Effector CD8-positive, alpha-beta T cell (primary cell): ENCODE measurements around the gene CNBD2.
"Not testable (repeated sequence)": the region's sequence is repeated elsewhere in the genome, so short reads cannot be mapped to it uniquely, and the experiment has no call there.

Source experiments
- DNase-seq: peaks from one replicate; lab custom pipeline; 2025; lab: John Stamatoyannopoulos, UW

Gene CNBD2

GRCh38 chr20:36063916-36064657 is 95.7 kb downstream of the CNBD2 start:
- no peak for DNase-seq

- DNase-seq: peak; percentile 90
Observed at GRCh38 chr20:36064658-36065426, 96.5 kb downstream of the CNBD2 start.

DNA sequence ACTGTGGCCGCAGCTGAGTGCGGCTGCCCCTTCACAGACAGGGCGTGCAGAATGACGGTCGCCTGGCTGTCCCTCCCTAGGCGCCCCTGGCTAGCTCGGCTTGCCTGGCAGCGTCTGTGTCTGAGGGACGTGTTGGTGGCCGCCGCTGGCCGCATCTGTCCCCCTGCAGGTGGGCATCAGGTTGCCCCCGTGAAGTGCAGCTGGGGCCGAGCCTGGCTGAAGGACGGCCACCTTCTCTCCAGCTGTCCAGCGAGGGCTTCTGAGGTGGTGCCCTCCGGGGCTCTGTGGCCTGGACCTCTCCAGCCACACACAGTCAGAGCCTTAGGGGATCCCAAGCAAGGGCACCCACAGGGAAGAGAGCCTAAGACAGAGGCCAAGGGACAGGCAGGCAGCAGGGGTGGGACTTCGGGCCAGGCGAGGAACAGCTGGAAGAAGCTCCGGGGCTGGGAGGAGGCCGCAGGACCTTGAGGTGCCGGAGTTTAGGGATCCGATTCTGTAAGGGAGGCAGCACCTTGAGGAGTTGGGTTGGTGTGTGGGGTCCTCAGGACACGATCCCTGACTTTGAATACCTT is 97.1 kb downstream of the CNBD2 start:
- no peak for DNase-seq

DNA sequence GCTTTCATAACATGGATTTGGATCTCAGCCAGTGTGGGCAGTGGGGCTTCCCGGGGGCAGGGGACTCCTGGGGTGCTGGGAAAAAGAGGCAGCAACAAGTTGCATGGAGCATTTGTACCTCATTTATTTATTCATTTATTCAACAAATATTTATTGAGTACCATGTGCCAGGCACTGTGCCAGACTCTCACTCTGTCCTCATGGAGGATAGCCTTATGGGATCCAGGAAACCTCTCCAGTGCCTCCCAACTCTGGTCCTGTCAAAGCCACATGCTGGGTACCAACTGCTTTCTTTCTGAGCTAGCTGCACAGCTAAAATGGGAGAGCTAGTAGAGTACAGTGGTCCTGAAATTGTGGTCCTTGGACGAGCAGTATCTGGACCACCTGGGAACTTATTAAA is 98.4 kb downstream of the CNBD2 start:
- no peak for DNase-seq

DNA sequence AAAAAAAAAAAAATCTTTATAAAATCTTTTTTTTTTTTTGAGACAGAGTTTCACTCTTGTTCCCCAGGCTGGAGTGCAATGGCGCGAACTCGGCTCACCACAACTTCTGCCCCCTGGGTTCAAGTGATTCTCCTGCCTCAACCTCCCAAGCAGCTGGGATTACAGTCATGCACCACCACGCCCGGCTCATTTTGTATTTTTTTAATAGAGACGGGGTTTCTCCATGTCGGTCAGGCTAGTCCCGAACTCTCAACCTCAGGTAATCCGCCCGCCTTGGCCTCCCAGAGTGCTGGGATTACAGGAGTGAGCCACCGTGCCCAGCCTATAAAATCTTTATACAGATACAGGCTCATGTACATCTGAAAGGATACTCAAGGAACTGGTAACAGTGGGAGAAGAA is 100.1 kb downstream of the CNBD2 start:
- not testable (repeated sequence) for DNase-seq

- no peak for DNase-seq
Observed at GRCh38 chr20:36070451-36070850, 102.1 kb downstream of the CNBD2 start.

GRCh38 chr20:36071848-36072247 is 103.5 kb downstream of the CNBD2 start:
- DNase-seq: no peak

GRCh38 chr20:36074983-36075382 is 106.6 kb downstream of the CNBD2 start:
- DNase-seq: no peak

DNA sequence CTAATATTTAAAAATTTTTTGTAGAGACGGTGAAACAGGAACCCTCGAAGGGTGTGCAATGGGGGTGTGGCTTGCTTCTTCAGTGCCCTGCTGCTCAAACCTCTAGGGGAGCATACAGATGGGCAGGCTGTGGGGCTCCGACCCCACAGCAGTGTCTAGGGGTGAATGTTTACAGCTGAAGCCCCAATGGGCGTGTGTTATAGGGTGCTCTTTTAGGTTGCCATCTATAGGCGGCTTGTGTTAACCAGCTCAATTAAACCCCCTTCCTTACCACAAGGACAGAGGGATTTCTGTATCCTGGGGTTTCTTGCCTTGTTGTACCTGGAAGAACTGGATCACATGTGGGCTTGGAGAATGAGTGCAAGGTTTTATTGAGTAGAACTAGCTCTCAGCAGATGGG is 109.4 kb downstream of the CNBD2 start:
- not testable (repeated sequence) for DNase-seq

- DNase-seq: no peak
Observed at GRCh38 chr20:36079486-36079885, 111.1 kb downstream of the CNBD2 start.

DNA sequence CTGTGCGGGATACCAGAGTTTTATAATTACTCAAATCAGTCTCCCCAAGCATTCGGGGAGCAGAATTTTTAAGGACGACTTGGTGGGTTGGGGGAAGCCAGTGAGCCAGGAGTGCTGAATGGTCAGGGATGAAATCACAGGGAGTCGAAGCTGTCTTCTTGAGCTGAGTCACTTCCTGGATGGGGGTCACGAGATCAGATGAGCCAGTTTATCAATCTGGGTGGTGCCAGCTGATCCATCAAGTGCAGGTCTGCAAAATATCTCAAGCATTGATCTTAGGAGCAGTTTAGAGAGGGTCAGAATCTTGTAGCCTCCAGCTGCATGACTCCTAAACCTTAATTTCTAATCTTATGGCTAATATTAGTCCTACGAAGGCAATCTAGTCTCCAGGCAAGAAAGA is 111.6 kb downstream of the CNBD2 start:
- not testable (repeated sequence) for DNase-seq
